Measurements from ENCODE around the gene PDZD4. TPM values are rescaled to one million over a fixed set of nuclear protein-coding genes. Genes with fewer than 3 reads are reported as not detected.

Gene PDZD4
- total RNA-seq, 1 donor from 2014 or later = 165 TPM

GRCh38 chrX:153869473-153870287 lies 39.3 kb upstream of the PDZD4 start:
- FAIRE-seq (no peak), DNase-seq (ENCODE audit: low spot score in 2 of 2) (no peak)

GRCh38 chrX:153868576-153869472 lies 38.5 kb upstream of the PDZD4 start:
- DNase-seq (ENCODE audit: low spot score in 2 of 2) (no peak), FAIRE-seq (no peak)

DNA sequence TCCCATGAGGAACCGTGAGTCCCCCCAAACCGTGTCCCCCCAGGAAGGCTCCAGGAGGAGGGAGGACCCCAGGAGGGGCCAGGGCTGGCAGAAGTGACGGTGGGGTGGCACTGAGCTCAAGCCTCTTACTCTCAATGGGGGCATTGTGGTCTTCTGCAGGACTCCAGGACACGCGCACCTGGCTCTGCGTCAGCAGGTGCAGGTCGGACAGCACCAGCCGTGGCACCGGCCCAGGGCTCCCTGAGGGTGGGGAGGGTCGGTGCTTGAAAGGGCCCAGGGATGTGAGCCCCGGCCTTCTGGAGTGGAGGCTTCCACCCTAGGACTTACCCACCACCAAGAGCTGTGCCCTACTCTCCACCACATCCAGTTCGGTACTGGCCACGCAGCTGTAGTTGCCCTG lies 37.3 kb upstream of the PDZD4 start:
- FAIRE-seq = no peak

GRCh38 chrX:153867139-153867538 lies 36.8 kb upstream of the PDZD4 start:
- DNase-seq (ENCODE audit: low spot score in 2 of 2) (peak in 1 of 2 donors; percentile 14), FAIRE-seq (no peak)

More for the DNA sequence above, 37.3 kb upstream of the PDZD4 start:
- no peak for DNase-seq (ENCODE audit: low spot score in 2 of 2)

- no peak for FAIRE-seq
- peak in 1 of 2 donors; percentile 12 for DNase-seq (ENCODE audit: low spot score in 2 of 2)
These were observed 36.1 kb upstream of the PDZD4 start for GRCh38 chrX:153866302-153867019.

DNA sequence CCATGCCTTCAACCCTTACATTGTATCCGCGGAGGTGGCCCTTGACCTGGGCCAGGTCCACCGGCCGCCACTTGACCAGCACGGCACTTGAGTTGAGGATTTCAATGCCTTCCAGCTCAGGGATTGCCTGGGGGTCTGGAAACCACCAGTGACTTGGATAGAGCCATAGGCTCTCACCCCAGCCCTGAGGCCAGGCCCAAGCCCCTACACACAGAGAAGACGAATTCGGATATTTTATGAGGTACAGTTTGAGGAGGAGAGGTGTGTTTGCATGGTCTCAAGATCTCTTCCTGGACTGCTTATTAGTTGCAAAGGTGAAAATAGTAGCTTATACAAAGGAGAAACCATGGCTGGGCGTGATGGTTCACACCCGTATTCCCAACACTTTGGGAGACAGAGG lies 35.3 kb upstream of the PDZD4 start:
- DNase-seq (ENCODE audit: low spot score in 2 of 2) (no peak), FAIRE-seq (no peak)

GRCh38 chrX:153865321-153865580 lies 34.9 kb upstream of the PDZD4 start:
- no peak for DNase-seq (ENCODE audit: low spot score in 2 of 2)
- no peak for FAIRE-seq

GRCh38 chrX:153864561-153865320 lies 34.4 kb upstream of the PDZD4 start:
- no peak for FAIRE-seq
- DNase-seq (ENCODE audit: low spot score in 2 of 2) = peak in 1 of 2 donors; percentile 16

DNA sequence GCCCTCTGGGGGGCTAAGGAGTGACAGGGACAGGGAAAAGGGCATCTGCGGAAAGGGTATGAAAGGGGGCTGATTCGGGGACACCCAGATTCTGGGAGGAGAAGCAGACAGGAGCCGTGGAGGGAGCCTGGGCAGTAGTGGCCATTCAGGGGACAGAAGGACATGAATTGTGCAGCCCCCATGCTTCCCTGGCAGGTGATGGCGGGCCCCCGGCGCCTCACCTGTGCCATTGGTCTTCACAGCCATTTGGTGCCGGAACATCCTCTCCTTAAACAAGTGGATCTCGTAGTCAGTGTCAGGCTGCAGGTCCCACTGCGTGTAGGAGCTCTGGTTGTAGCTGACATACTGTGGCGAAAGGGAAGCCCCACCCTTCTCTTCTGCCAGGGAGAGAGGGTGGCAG lies 33.8 kb upstream of the PDZD4 start:
- no peak for DNase-seq (ENCODE audit: low spot score in 2 of 2)
- FAIRE-seq = no peak

GRCh38 chrX:153863251-153863991 lies 33.1 kb upstream of the PDZD4 start:
- FAIRE-seq (no peak), DNase-seq (ENCODE audit: low spot score in 2 of 2) (peak in 1 of 2 donors; percentile 12)

DNA sequence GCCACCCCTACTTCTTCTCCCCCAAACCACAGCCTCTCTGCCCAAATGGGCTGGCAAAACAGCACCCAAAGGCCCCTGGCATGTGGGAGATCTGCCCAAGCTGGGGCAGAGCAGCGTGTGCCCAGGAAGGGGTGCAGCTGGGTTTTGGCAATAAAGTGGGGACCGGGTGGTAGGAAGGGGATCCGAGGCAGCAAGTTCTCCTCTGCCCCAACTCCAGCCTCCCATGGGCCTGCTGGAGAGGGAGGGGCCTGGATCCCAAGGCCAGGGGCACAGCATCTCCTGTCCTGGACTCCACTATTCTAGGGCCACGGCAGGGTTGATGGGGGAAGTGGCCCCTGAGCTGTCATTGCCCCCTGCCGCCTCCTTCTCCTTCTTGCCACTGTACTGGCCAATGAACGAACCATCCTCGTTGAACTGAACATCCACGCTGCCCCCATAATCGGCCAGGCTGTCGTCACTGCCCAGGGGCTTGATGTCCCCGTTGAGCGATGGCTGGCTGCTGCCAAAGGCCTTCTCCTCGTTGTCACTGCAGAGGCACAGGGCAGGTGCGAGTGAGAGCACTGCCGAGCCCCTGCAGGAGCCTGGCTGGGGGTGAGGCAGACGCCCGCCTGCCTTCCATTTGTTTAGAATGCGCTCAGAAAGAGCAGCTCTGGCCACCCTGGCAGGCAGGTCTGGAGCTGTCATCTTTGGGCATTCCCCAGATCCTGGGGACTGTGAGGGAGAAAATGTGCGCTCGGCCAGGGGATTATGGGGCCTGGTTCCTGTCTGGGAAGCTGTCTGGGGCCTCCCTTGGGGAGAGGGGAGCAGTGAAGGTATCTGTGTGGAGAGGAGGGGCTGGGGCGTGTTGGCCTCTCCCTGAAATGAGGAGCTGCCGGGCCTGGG lies 32.3 kb upstream of the PDZD4 start:
- DNase-seq (ENCODE audit: low spot score in 2 of 2) = peak in 1 of 2 donors; percentile 10
- FAIRE-seq = no peak

- FAIRE-seq (no peak), DNase-seq (ENCODE audit: low spot score in 2 of 2) (peak in 1 of 2 donors; percentile 7)
These were observed 31.5 kb upstream of the PDZD4 start for GRCh38 chrX:153861733-153862310.

DNA sequence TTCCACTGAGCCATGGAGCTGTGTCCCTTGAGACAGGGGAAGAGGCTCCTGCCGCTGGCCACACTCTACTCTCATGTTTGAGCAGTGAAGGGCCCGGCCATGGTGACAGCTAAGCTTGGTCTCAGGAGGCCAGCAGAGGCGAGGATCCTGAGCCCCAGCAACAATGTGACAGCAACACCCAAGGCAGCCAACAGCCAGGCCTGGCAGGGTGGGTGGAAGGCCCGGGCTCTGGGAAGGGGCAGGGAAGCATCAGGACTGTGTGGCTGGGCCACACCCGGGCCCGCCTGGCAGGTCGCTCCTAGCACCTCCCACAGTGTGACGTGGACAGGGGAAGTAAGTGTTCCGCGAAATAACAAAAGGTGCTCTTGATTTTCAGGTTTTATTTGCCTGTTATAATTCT lies 30.8 kb upstream of the PDZD4 start:
- DNase-seq (ENCODE audit: low spot score in 2 of 2) = no peak
- no peak for FAIRE-seq

GRCh38 chrX:153857348-153857903 lies 27.1 kb upstream of the PDZD4 start:
- FAIRE-seq = no peak
- no peak for DNase-seq (ENCODE audit: low spot score in 2 of 2)

DNA sequence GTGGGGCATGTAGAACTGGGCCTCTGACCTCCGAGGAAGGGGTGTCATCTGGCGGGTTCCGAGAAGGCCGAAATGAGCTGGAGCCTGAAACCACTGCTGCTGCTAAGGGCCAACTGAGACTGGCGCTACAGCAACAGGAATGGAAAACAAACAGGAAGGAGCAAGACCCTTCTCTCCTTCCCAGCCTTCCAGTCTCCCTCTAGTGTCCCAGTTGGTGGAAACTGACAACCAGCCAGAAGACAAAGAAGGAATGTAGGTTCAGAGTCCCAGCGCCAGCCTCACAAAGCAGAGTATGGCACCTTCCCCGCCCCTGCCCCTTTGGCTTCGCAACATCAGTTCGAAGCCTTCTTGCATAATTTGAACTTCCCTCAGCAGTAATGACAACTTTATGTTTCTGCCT lies 24.4 kb upstream of the PDZD4 start:
- FAIRE-seq = no peak
- no peak for DNase-seq (ENCODE audit: low spot score in 2 of 2)

DNA sequence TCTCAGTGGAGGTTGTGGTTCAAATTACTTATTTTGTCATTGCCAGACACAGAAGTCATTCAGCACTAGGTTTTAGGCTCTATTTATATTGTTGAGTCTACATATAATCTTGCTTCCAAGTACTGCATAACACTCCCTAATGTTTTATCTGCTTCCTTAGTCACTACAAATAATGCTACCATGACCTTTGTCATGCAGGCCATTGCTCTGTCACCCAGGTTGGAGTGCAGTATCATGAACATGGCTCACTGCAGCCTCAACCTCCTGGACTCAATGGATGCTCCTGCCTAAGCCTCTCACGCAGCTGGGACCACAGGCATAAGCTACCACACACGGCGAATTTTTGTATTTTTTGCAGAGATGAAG lies 23.5 kb upstream of the PDZD4 start:
- no peak for FAIRE-seq
- DNase-seq (ENCODE audit: low spot score in 2 of 2) = no peak

GRCh38 chrX:153853180-153853901 lies 23.0 kb upstream of the PDZD4 start:
- no peak for FAIRE-seq
- no peak for DNase-seq (ENCODE audit: low spot score in 2 of 2)

All from frontal cortex (tissue), 4 donors.